Endothelial cell of umbilical vein (primary cell): Measurements from ENCODE around the gene TRIP11. TPM values are rescaled to one million over a fixed set of nuclear protein-coding genes. Genes with fewer than 3 reads are reported as not detected.

ENCODE experiments used
- BruUV-seq: library from RNA; stranded (reverse); fragments of 400-500 nt; replicated peaks from 2 replicates; lab custom pipeline; 2021; lab: Mats Ljungman, UMichigan
- CTCF ChIA-PET: fragments of 300-600, 350-600 bp; sonication (Branson Sonifier 250); formaldehyde crosslinking; loops from one replicate; lab custom pipeline; 2021; ENCODE audit warnings: antibody characterized with exemption, inconsistent platforms; lab: Charles Lee
- POLR2A ChIA-PET: fragments of 300-600, 350-600 bp; sonication (Branson Sonifier 250); formaldehyde crosslinking; loops from one replicate; lab custom pipeline; 2021; ENCODE audit warnings: antibody characterized with exemption, inconsistent platforms; lab: Charles Lee
- DNase-seq: peaks from one replicate; pipeline ENCODE4 v3.0.0-alpha.2; 2011; ENCODE audit warnings: low read depth, low spot score
- FAIRE-seq: peaks from 2 replicates; lab custom pipeline; 2011; peaks lifted over from hg19 to GRCh38; lab: Jason Lieb, UNC
- H2AFZ ChIP-seq: 2 replicates; pipeline ENCODE4 v1.6.0; 2012; ENCODE audit warnings: low read depth, low read length, control low read depth, inconsistent platforms
- H3K27ac ChIP-seq: 2 replicates; pipeline ENCODE4 v1.5.1; 2011; ENCODE audit warnings: low read depth, mild to moderate bottlenecking, control low read depth, low read length, moderate library complexity; ENCODE audit not compliant: insufficient read depth
- H3K27me3 ChIP-seq, 2 experiments: 2 replicates each; pipeline versions ENCODE4 v1.6.0 to v1.6.1; 2011; ENCODE audit warnings: low read length in 2 of 2, mixed read lengths in 1 of 2; ENCODE audit not compliant: control insufficient read depth in 2 of 2, insufficient read depth in 2 of 2
- H3K36me3 ChIP-seq, 2 experiments: 2 replicates in 1 of 2; 3 replicates in 1 of 2; pipeline ENCODE4 v1.5.1; 2011; ENCODE audit warnings: low read length in 2 of 2, mild to moderate bottlenecking in 1 of 2, moderate library complexity in 1 of 2; ENCODE audit not compliant: control insufficient read depth in 2 of 2, insufficient read depth in 2 of 2; ENCODE audit errors: extremely low read depth in 1 of 2
- H3K4me1 ChIP-seq: 3 replicates; pipeline ENCODE4 v1.5.1; 2011; ENCODE audit warnings: mild to moderate bottlenecking, low read length; ENCODE audit not compliant: control insufficient read depth, insufficient read depth; ENCODE audit errors: extremely low read depth
- H3K4me2 ChIP-seq: 2 replicates; pipeline ENCODE4 v1.6.1; 2011; ENCODE audit warnings: low read length, control low read depth, mixed read lengths; ENCODE audit not compliant: insufficient read depth
- H3K4me3 ChIP-seq, 3 experiments: fragments of 200-600 bp in 1 of 3; sonication (generic), shearing (Covaris generic) in 1 of 3; replicated peaks in 1 of 3; 2 replicates each; pipeline ENCODE4 v1.5.1; 2011 to 2016; ENCODE audit warnings: control low read depth in 3 of 3, low read length in 3 of 3, mild to moderate bottlenecking in 2 of 3, inconsistent platforms in 1 of 3, low read depth in 1 of 3, moderate library complexity in 1 of 3; ENCODE audit not compliant: insufficient read depth in 1 of 3
- H3K79me2 ChIP-seq: 2 replicates; pipeline ENCODE4 v1.6.0; 2012; ENCODE audit warnings: low read length, inconsistent platforms; ENCODE audit not compliant: control insufficient read depth, insufficient read depth
- H3K9ac ChIP-seq: replicated peaks from 2 replicates; pipeline ENCODE3; 2011; ENCODE audit warnings: low read length, control low read depth; ENCODE audit not compliant: insufficient read depth; ENCODE audit errors: extremely low read depth
- H3K9me1 ChIP-seq: replicated peaks from 3 replicates; pipeline ENCODE4 v1.6.0; 2011; ENCODE audit warnings: mild to moderate bottlenecking, low read length; ENCODE audit not compliant: control insufficient read depth, insufficient read depth; ENCODE audit errors: extremely low read depth
- H3K9me3 ChIP-seq: replicated peaks from 2 replicates; pipeline ENCODE4 v1.5.1; 2012; ENCODE audit warnings: low read length, inconsistent platforms; ENCODE audit not compliant: control insufficient read depth, insufficient read depth
- H4K20me1 ChIP-seq: replicated peaks from 2 replicates; pipeline ENCODE3; 2011; ENCODE audit warnings: mild to moderate bottlenecking, low read length; ENCODE audit not compliant: control insufficient read depth, insufficient read depth; ENCODE audit errors: extremely low read depth
- EZH2 ChIP-seq: IDR thresholded peaks from 2 replicates; pipeline ENCODE4 v1.6.1; 2012; ENCODE audit warnings: borderline replicate concordance, low read depth, mild to moderate bottlenecking, moderate library complexity, low read length, inconsistent platforms; ENCODE audit not compliant: severe bottlenecking
- POLR2A ChIP-seq: IDR thresholded peaks from 2 replicates; pipeline ENCODE4 v1.6.1; 2012; ENCODE audit warnings: low read depth, mild to moderate bottlenecking, control low read depth, low read length
- dilution Hi-C: fragments of 300-500 bp; cut with MboI; formaldehyde crosslinking; loops from one replicate; pipeline ENCODE4 v1.15.0; 2019; ENCODE audit warnings: low sequenced_read_pairs; ENCODE audit not compliant: extremely low pct_ligation_motif_present
- intact Hi-C: fragments of 100-400 bp; cut with micrococcal nuclease; formaldehyde crosslinking; loops from one replicate; pipeline ENCODE4 v1.10.0; 2022
- polyA plus RNA-seq, 4 experiments: library from polyadenylated mRNA; depleted of rRNA in 3 of 4; stranded (reverse) in 3 of 4; unstranded in 1 of 4; fragments of >200 nt; gene quantifications; 2 replicates each; pipeline versions ENCODE4 v1.2.1 to v1.2.3, GENCODE V29; 2011 to 2012; ENCODE audit warnings: missing spikeins in 1 of 4
- total RNA-seq: library from RNA; stranded (reverse); gene quantifications from 2 replicates; pipeline ENCODE4 v1.2.3, GENCODE V29; 2021
- TF ChIP-seq, protein P1 (sequence below): IDR thresholded peaks from 2 replicates; pipeline ENCODE4 v1.6.1; 2011; ENCODE audit not compliant: insufficient read depth, insufficient read length

TRIP11 gene
- total and polyA plus RNA-seq, 2 donors (not counting 3 experiments of a cell fraction or from before 2014, with no cell fraction given) = 7.0 to 58.0 TPM

DNA sequence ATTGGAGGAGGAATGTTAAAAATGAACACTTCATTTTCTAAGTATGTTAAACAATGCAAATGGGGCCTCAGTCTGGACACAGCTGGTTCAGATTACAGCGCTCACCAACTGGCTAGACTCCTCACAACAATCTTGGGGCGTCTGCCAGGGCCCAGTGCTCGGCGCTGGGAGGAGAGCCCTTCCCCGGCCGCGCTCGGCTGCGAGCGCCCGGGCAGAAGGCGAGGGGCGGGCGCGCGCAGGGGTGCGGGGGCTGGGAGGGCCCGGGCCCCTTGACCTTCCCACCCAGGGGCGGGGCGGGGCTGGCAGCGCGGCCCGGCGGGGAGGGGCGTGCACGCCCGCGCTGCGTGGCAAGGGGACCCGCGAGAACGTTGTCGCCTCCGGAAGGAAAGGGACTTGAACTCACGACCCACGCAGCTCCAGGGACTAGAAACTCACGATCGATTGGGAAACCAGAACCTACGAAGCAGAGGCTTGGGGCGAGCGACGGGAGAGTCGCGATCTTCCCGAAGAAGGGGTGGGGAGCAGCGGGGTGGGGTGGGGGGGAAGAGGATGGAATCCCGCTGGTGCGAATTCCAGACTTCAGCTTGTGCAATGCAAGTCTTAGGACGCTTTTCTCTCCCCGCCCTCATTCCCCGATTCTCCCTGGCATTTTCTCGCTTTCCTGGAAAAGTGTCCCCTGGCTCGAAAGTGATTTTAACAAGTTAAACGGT, 92.2 kb downstream of the TRIP11 start, which contains the start of gene FBLN5:
TSS of gene FBLN5 (minus strand) at position 220 of the 710 bp plus-strand sequence. CDS start 465 bp downstream, outside the sequence.
- no peaks in the 10 kb centered on the region for H3K9me3 ChIP-seq
- peak within 1 kb of the TSS; percentile 78 for H3K4me2 ChIP-seq
- H3K36me3 ChIP-seq = no peaks in the 10 kb centered on the region
- dilution Hi-C loops = no loop called here
- peak within 1 kb of the TSS; percentile 0 for H3K9ac ChIP-seq
- ChIA-PET CTCF (interaction anchor here (1.2 to 4.6 kb wide), 3 partner anchors 23 to 53 kb away, joined by 3 to 51 read pairs (median 4); no protein-coding TSS in a partner anchor), POLR2A (no interaction called here)
- intact Hi-C loops = loop anchor here (1.0 to 5.0 kb wide), 6 partner anchors 33 to 438 kb away; partner anchors contain the start of genes ATXN3, CPSF2, NDUFB1 and TRIP11
- no peak within 1 kb of the TSS for H3K27ac ChIP-seq
- H3K4me3 ChIP-seq = peak within 1 kb of the TSS; percentile 2 to 55 (median 48)
- H4K20me1 ChIP-seq = no peaks in the 10 kb centered on the region
- no peaks in the 10 kb centered on the region for H3K79me2 ChIP-seq
- H3K4me1 ChIP-seq = peaks cover 4% of the 10 kb centered on the region
- H2AFZ ChIP-seq = peak within 1 kb of the TSS; percentile 68
- no peaks in the 10 kb centered on the region for H3K9me1 ChIP-seq
- BruUV-seq = no TSS peak
- peak; percentile 24 for DNase-seq
- TF ChIP-seq EZH2 (peak; percentile 17), POLR2A (peak; percentile 18)
- TF ChIP-seq, protein P1, sequence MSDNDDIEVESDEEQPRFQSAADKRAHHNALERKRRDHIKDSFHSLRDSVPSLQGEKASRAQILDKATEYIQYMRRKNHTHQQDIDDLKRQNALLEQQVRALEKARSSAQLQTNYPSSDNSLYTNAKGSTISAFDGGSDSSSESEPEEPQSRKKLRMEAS = no peak
- peak; percentile 50 for FAIRE-seq
- H3K27me3 ChIP-seq = peaks cover 0 to 17% of the 10 kb centered on the region in 2 experiments
